Heart right ventricle (tissue), 16 donors: ENCODE results near the gene PAQR8. TPM values are rescaled to one million over a fixed set of nuclear protein-coding genes. Genes with fewer than 3 reads are reported as not detected.
A peak's percentile ranks its signal among the peaks of the same experiment; 100 is the strongest.

ENCODE experiments used
- ATAC-seq, 8 donors: fragments of 200-7000 bp; cut with Tn5 transposase; one replicate each; pipeline ENCODE4 v1.9.1; 2020; ENCODE audit warnings: mild to moderate bottlenecking in 8 of 8, moderate library complexity in 8 of 8, moderate number of reproducible peaks in 1 of 8
- DNase-seq, 2 donors: peaks; one replicate each; pipeline ENCODE4 v3.0.0-alpha.2; 2020
- H3K27ac ChIP-seq, 10 donors: fragments of 200-600 bp; sonication (generic) in 2 of 10; one replicate each; pipeline versions ENCODE4 v1.5.0 to v1.8.0; 2020 to 2022; ENCODE audit warnings: mild to moderate bottlenecking in 3 of 10
- H3K27me3 ChIP-seq, 7 donors: fragments of 200-600 bp; one replicate each; pipeline ENCODE4 v1.8.0; 2021 to 2022; ENCODE audit warnings: mild to moderate bottlenecking in 2 of 7
- H3K36me3 ChIP-seq, 9 donors: fragments of 200-600 bp; sonication (generic) in 1 of 9; one replicate each; pipeline versions ENCODE4 v1.5.0 to v1.8.0; 2020 to 2022; ENCODE audit warnings: mild to moderate bottlenecking in 2 of 9
- H3K4me1 ChIP-seq, 9 donors: fragments of 200-600 bp; sonication (generic) in 1 of 9; one replicate each; pipeline versions ENCODE4 v1.5.0 to v1.8.0; 2020 to 2022; ENCODE audit warnings: mild to moderate bottlenecking in 4 of 9
- H3K4me3 ChIP-seq, 10 donors: fragments of 200-600 bp; sonication (generic) in 2 of 10; one replicate each; pipeline versions ENCODE4 v1.5.0 to v1.8.0; 2020 to 2022; ENCODE audit warnings: mild to moderate bottlenecking in 7 of 10, moderate library complexity in 2 of 10
- H3K9me3 ChIP-seq, 11 donors: fragments of 200-600 bp in 10 of 11; sonication (generic) in 2 of 11; one replicate each; pipeline versions ENCODE4 v1.5.0 to v1.8.0; 2013 to 2022; ENCODE audit warnings: mild to moderate bottlenecking in 2 of 11, control low read depth in 1 of 11, moderate library complexity in 1 of 11
- CTCF ChIP-seq, 9 donors: fragments of 200-600 bp; sonication (generic) in 2 of 9; IDR thresholded peaks; one replicate each; pipeline versions ENCODE4 v1.5.0 to v1.8.0; 2021 to 2022; ENCODE audit warnings: antibody characterized with exemption in 9 of 9, mild to moderate bottlenecking in 5 of 9, moderate library complexity in 1 of 9
- WGBS, 2 donors: extraction: QIAGEN DNeasy Blood & Tissue Kit; methylation state at CpG; one replicate each; pipeline ENCODE4 v1.1.7; 2013; ENCODE audit warnings: inconsistent platforms in 1 of 2; 5-methylcytosine and 5-hydroxymethylcytosine counted together
- intact Hi-C, 10 donors: fragments of 100-400 bp; cut with DNase I; formaldehyde crosslinking; loops; one replicate each; pipeline versions ENCODE4 v1.11.1 to v1.14.2; 2022
- polyA plus RNA-seq, 2 donors: library from polyadenylated mRNA; stranded (reverse); fragments of 200-250 nt; gene quantifications; one replicate each; pipeline ENCODE4 v1.2.3, GENCODE V29; 2013
- total RNA-seq, 10 donors: library from RNA; stranded (reverse); fragmentation: NEBNext Ultra II Directional in 3 of 10; extraction: Animal tissue kit (Norgen Biotek cat#: 25700) in 3 of 10; gene quantifications; one replicate each; pipeline versions ENCODE4 v1.2.1 to v1.2.4, GENCODE V29; 2021 to 2023
- donor health status: Arrhythmogenic right ventricular cardiomyopathy.
- donor health status: ischemic (EF 13 %, LVEDD 7.1; RV severe dilation, severe dysfunction).
- donor health status: healthy with polysubstance abuse.
- donor health status: DM: no; HTN: yes; CAD: no.
- donor health status: DM: no; HTN: no; CAD: no.
- donor health status: ischemic (EF 25% LVEDD 6.9; RV normal size, moderate dysfunction).
- donor health status: ischemic (EF 25% LVEDD 5.7; RV mildly dilated, moderate dysfunction).
- donor health status: healthy.
- donor health status: DM: yes; HTN: yes; CAD: no.
- donor health status: Ischemic cardiomyopathy.
- donor health status: ischemic (EF 35%, LVEDD 5.7; RV mildly dilated, moderate dysfunction).
- donor health status: nonischemic (EF 11% LVEDD 7.7; RV severe dilation, severe dysfunction).
- donor health status: DM: yes; HTN: yes; CAD: no.
- donor health status: PGD.
- donor health status: ischemic (EF 29% LVEDD 5.4; RV normal size, mild dysfunction).
- donor health status: nonischemic (EF 23%, LVEDD 6.1; RV moderate dilation, normal function).

PAQR8 gene
- total and polyA plus RNA-seq, 12 donors, result 1.0 to 6.3 (median 2.8) TPM

DNA sequence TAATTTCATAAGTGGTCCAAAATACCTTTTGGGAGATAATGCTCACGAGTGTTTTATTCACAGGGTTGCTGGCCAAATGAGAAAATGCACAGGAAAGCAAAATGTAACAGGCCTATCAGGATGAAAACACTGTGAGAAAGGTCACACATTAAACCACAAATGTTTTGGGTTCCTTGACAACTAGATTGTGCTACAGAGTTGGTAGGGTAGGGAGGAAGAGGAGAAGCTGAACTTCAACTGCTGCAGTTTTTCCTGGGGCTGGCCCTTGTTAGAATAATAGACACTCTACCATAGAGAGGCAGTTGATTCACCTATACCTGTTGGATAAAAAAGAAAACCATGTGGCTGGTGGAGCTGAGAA is 28.1 kb upstream of the PAQR8 start:
- no peaks in the 10 kb centered on the region for H3K27me3 ChIP-seq
- no peak for TF ChIP-seq CTCF (IDR thresholded peaks at IDR 0.05)
- H3K9me3 ChIP-seq, result no peaks in the 10 kb centered on the region
- intact Hi-C loops, result no loop called here
- no peak for ATAC-seq
- WGBS, 2 donors, result 25 to 26% methylated on average over 1 of the region's 1 CpG
- no peak overlapping the region for H3K4me3 ChIP-seq
- peak overlapping the region in 1 of 10 donors; percentile 57 for H3K27ac ChIP-seq
- H3K4me1 ChIP-seq, result peaks cover 0 to 19% (median 0%) of the 10 kb centered on the region in 9 donors
- no peak for DNase-seq
- H3K36me3 ChIP-seq, result no peaks in the 10 kb centered on the region

DNA sequence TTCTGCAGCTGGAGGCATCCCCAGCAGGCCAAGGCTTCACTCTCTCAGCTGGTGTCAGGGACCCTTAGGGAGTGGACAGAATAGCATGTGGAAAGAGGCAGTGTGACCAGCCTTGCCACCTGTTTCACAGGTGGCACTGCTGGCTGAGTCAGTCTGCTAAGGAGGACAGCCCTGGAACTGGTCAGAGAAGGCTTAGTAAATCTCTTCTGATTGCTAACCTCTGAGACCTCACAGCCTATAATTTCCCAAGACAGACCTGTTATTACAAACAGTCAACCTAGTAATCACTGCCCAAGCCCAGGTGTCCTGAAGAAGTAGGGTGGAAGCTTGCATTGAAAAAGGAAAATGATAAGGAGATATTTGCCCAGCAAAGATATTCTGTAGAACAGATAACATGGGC is 26.4 kb upstream of the PAQR8 start:
- Histone ChIP-seq H3K27ac (no peak overlapping the region), H3K4me3 (no peak overlapping the region), H3K36me3 (no peaks in the 10 kb centered on the region), H3K9me3 (no peaks in the 10 kb centered on the region), H3K27me3 (no peaks in the 10 kb centered on the region), H3K4me1 (peaks cover 0 to 14% (median 0%) of the 10 kb centered on the region in 9 donors)
- intact Hi-C loops, result no loop called here
- DNase-seq (no peak), ATAC-seq (no peak)
- no peak for TF ChIP-seq CTCF (IDR thresholded peaks at IDR 0.05)

DNA sequence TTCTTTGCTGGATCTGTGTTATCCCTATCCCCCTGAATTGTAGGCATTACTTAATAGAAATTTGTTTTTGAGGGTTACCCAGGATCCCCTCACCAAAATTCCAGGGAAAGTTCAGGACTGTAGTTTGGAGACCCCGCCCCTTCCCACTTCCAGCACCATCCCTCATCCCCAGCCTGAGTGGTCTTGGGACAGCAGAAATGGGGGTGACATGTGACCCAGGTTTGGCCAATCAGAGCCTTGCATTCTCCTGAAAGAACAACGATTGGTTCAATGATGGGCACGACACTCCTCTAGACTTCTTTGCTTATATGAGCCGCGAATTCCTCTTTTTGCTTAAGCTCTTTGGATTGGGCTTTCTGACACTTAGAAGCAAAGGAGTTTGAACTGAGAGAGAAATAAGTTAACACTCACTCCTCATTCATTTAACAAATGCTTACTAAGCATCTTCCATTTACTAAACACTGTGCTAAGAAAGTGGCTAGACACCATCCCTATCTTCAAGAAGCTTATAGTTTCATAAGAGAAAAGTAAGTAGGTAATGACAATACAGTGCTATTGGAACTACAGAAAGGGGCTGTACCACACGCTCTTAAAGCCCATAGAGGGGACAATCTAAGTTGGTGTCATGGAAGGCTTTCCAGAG is 24.9 kb upstream of the PAQR8 start:
- Histone ChIP-seq H3K36me3 (no peaks in the 10 kb centered on the region), H3K27ac (no peak overlapping the region), H3K9me3 (no peaks in the 10 kb centered on the region), H3K4me3 (no peak overlapping the region), H3K4me1 (peaks cover 0 to 21% (median 0%) of the 10 kb centered on the region in 9 donors), H3K27me3 (no peaks in the 10 kb centered on the region)
- DNase-seq (no peak), ATAC-seq (no peak)
- 92 to 95% methylated on average over 6 of the region's 6 CpGs for WGBS, 2 donors
- TF ChIP-seq CTCF (IDR thresholded peaks at IDR 0.05), result no peak
- intact Hi-C loops, result no loop called here

DNA sequence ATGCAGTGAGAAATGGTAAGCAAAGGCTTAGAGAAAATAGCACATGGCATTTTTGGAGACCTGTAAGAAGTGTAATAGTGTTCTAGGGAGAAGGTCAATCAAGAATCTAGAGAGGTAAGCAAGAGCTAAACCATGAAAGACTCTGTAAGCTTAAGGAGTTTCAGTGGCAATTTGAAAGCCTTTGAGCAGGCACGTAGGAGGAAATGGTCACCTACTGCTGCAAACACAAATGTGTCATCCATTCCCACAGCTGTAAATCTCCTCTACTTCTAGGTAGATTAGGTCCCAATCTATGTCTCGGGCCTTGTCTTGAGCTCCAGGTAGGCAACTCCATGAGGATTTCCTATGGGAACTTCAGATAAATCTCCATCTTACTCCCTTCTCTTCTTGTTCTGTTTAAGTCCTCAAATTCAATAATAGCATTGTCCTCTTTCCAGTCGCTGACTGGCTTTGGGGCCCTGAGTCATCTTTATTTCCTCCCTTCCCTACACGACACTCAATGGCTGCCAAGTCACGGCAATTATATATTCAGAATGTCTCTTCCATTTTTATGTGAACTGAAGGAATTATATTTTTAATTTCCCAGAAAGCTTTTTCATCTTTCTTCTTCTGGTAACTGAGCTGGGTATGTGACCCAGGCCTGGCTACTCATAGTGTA is 24.2 kb upstream of the PAQR8 start:
- Histone ChIP-seq H3K4me1 (peaks cover 0 to 24% (median 0%) of the 10 kb centered on the region in 9 donors), H3K27me3 (no peaks in the 10 kb centered on the region), H3K27ac (no peak overlapping the region), H3K36me3 (no peaks in the 10 kb centered on the region), H3K9me3 (no peaks in the 10 kb centered on the region), H3K4me3 (no peak overlapping the region)
- intact Hi-C loops, result no loop called here
- ATAC-seq (no peak), DNase-seq (no peak)
- no peak for TF ChIP-seq CTCF (IDR thresholded peaks at IDR 0.05)
- 69 to 72% methylated on average over 5 of the region's 5 CpGs for WGBS, 2 donors
